Measurements from ENCODE around the gene LRRC8B.

LRRC8B gene

GRCh38 chr1:89637496-89637895 lies 112.9 kb downstream of the LRRC8B start:
- DNase-seq = no peak

GRCh38 chr1:89640440-89640839 lies 115.8 kb downstream of the LRRC8B start:
- peak; percentile 13 for DNase-seq

- DNase-seq = peak; percentile 57
Measured at GRCh38 chr1:89641781-89642180, 117.2 kb downstream of the LRRC8B start.

- DNase-seq = no peak
Measured at GRCh38 chr1:89643577-89643976, 118.9 kb downstream of the LRRC8B start.

GRCh38 chr1:89644119-89644814 lies 119.6 kb downstream of the LRRC8B start:
- no peak for DNase-seq

- DNase-seq = no peak
Measured at GRCh38 chr1:89646259-89646658, 121.6 kb downstream of the LRRC8B start.
